Type B pancreatic cell (in vitro differentiated cells): Measurements from ENCODE around the gene TSC1. TPM values are rescaled to one million over a fixed set of nuclear protein-coding genes. Genes with fewer than 3 reads are reported as not detected.

Experiments used
- DNase-seq: peaks from one replicate; pipeline ENCODE4 v3.0.0; 2021; ENCODE audit warnings: mixed read lengths; ENCODE audit not compliant: unreplicated experiment; ENCODE audit errors: extremely low spot score
- H3K27ac Mint-ChIP-seq: 2 replicates; pipeline ENCODE4 v1.8.0; 2021; ENCODE audit warnings: mild to moderate bottlenecking, mixed read lengths
- H3K27me3 Mint-ChIP-seq: 2 replicates; pipeline ENCODE4 v1.8.0; 2021; ENCODE audit warnings: mixed read lengths
- H3K36me3 Mint-ChIP-seq: 2 replicates; pipeline ENCODE4 v1.8.0; 2021; ENCODE audit warnings: mixed read lengths
- H3K4me1 Mint-ChIP-seq: one replicate; pipeline ENCODE4 v1.8.0; 2021; ENCODE audit warnings: mixed read lengths; ENCODE audit not compliant: unreplicated experiment
- H3K4me3 Mint-ChIP-seq: 2 replicates; pipeline ENCODE4 v1.8.0; 2021; ENCODE audit warnings: mild to moderate bottlenecking, mixed read lengths
- H3K9me3 Mint-ChIP-seq: 2 replicates; pipeline ENCODE4 v1.8.0; 2021; ENCODE audit warnings: mixed read lengths
- total RNA-seq: library from RNA; stranded (reverse); gene quantifications from 2 replicates; pipeline ENCODE4 v1.2.1, GENCODE V29; 2021; ENCODE audit warnings: low replicate concordance
- TF ChIP-seq, protein P1 (sequence below): fragments of 200-600 bp; sonication (generic); conservative IDR thresholded peaks from 2 replicates; pipeline ENCODE4 v1.5.0; 2021; ENCODE audit warnings: antibody characterized with exemption, mild to moderate bottlenecking

TSC1 gene
- total RNA-seq, 1 donor from 2014 or later: 58.9 TPM

DNA sequence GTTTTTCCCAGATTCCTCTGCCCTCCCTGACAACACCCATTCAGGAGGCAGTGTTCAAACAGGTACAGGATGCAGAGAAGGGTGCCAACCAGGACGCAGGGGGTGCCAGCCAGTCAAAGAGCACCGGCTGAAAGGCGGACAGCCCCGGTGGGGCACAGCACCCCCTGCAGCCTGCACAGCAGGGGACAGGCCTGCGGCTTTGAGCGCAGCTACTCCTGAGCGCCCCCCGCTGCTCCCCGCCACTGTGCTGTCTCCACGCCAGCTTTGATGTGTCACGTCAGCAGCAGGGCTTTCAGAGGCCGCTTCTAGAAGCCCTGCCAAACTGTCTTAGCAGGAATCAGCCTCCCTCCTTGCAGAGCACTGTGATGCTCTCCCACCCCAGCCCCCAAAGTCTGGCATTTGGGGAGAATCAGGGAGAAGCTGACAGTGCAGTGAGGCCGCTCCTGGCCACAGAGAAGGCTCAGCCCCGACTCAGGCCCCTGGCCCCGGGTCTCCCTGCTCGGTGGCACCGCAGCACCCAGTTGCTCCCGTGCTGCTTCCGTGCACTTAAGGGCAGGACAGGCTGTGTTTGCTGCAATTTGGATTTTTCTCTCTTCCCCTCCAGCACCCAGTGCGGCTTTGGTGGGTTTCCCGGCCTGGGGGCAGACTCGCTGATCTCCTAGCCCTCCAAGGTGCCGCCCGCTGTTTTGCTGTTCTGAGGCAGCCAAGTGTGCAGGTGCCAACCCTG is 86.6 kb downstream of the TSC1 start:
- Mint-ChIP-seq H3K4me1 (peaks cover 10% of the 10 kb centered on the region), H3K9me3 (no peaks in the 10 kb centered on the region), H3K4me3 (no peak overlapping the region), H3K36me3 (no peaks in the 10 kb centered on the region), H3K27ac (no peak overlapping the region), H3K27me3 (no peaks in the 10 kb centered on the region)
- DNase-seq: no peak
- TF ChIP-seq, protein P1, sequence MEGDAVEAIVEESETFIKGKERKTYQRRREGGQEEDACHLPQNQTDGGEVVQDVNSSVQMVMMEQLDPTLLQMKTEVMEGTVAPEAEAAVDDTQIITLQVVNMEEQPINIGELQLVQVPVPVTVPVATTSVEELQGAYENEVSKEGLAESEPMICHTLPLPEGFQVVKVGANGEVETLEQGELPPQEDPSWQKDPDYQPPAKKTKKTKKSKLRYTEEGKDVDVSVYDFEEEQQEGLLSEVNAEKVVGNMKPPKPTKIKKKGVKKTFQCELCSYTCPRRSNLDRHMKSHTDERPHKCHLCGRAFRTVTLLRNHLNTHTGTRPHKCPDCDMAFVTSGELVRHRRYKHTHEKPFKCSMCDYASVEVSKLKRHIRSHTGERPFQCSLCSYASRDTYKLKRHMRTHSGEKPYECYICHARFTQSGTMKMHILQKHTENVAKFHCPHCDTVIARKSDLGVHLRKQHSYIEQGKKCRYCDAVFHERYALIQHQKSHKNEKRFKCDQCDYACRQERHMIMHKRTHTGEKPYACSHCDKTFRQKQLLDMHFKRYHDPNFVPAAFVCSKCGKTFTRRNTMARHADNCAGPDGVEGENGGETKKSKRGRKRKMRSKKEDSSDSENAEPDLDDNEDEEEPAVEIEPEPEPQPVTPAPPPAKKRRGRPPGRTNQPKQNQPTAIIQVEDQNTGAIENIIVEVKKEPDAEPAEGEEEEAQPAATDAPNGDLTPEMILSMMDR: no peak

DNA sequence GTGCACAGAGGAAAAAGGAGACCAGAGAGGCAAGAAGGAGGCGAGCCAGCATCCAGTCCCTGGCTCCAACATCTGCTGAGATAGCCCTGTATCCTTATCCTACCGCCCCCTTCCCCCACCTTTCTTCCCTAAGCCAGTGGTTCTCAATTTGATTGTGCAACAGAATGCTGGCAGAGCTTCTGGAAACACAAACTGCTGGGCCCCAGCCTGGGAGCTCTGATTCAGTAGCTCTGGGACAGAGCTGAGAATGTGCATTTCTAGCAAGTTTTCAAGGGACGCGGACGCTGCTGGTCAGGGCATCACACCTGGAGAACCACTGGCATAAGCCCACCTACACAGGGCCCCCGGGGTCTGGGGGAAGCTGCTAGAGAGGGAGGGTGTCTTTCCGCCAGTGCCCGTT is 87.4 kb downstream of the TSC1 start:
- DNase-seq: no peak
- peaks cover 5% of the 10 kb centered on the region for H3K4me1 Mint-ChIP-seq
- TF ChIP-seq, protein P1: no peak

DNA sequence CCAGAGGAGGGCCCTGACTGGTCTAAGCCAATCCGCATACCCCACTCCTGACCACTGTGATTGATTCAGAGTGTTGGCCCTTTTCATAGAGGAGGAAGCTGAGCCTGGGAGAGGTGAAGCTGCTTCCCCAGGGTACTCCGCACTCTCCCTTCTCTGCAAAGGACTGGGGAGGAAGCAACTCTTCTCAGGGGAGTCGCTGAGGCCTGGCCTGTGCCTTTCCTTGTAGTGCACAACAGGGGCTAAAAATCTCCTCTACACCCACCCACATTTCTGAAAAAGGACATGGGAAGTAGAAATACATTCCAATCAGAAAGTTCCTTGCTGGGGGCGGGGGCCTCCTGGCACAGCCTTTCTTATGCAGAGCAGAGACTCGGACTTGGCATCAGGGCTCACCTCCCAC is 88.5 kb downstream of the TSC1 start:
- no peak for DNase-seq
- TF ChIP-seq, protein P1: no peak
- Mint-ChIP-seq H3K4me3 (no peak overlapping the region), H3K4me1 (no peaks in the 10 kb centered on the region), H3K27ac (no peak overlapping the region), H3K9me3 (no peaks in the 10 kb centered on the region), H3K27me3 (no peaks in the 10 kb centered on the region), H3K36me3 (no peaks in the 10 kb centered on the region)

More for the DNA sequence above, 87.4 kb downstream of the TSC1 start:
- Mint-ChIP-seq H3K27ac (no peak overlapping the region), H3K9me3 (no peaks in the 10 kb centered on the region), H3K36me3 (no peaks in the 10 kb centered on the region), H3K4me3 (no peak overlapping the region), H3K27me3 (no peaks in the 10 kb centered on the region)

DNA sequence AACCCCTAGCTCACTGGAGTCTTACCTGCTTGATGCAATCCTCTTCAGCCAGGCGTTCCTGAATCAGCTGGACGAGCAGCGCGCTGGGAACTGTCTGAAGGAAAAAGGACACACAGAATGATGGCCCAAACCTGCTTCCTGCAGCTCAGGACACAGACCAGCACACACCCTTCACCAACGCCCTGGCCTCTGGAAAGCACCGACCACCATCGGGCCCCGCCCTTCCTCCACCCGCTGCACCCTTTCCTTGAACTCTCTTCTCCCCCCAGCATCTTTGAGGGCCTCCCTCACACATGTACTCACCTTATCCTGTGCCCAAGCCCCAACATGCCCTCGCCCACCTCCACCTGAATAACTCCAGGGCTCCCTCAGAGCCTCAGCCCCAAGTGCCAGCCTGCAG is 89.6 kb downstream of the TSC1 start:
- Mint-ChIP-seq H3K4me1 (no peaks in the 10 kb centered on the region), H3K27me3 (no peaks in the 10 kb centered on the region)

DNA sequence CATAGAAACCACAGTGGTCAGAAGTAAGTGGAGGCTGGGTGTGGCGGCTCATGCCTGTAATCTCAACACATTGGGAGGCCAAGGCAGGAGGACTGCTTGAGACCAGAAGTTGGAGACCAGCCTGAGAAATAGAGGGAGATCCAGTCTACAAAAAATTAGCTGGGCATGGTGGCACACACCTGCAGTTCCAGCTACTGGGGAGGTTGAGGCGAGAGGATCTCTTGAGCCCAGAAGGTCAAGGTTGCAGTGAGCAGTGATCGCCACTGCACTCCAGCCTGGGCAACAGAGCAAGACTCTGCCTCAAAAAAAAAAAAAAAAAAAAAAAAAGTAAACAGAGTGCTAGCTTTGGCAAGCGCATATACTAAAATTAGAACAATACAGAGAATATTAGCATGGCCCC is 90.9 kb downstream of the TSC1 start:
- no peak for DNase-seq
- Mint-ChIP-seq H3K4me1 (no peaks in the 10 kb centered on the region), H3K36me3 (no peaks in the 10 kb centered on the region), H3K27ac (no peak overlapping the region), H3K27me3 (no peaks in the 10 kb centered on the region), H3K9me3 (no peaks in the 10 kb centered on the region), H3K4me3 (no peak overlapping the region)
- TF ChIP-seq, protein P1: no peak

More for the DNA sequence above, 89.6 kb downstream of the TSC1 start:
- Mint-ChIP-seq H3K27ac (no peak overlapping the region), H3K4me3 (no peak overlapping the region), H3K36me3 (no peaks in the 10 kb centered on the region), H3K9me3 (no peaks in the 10 kb centered on the region)
- TF ChIP-seq, protein P1: no peak
- no peak for DNase-seq
